ENCODE results near the gene TRUB1.

TRUB1 gene

DNA sequence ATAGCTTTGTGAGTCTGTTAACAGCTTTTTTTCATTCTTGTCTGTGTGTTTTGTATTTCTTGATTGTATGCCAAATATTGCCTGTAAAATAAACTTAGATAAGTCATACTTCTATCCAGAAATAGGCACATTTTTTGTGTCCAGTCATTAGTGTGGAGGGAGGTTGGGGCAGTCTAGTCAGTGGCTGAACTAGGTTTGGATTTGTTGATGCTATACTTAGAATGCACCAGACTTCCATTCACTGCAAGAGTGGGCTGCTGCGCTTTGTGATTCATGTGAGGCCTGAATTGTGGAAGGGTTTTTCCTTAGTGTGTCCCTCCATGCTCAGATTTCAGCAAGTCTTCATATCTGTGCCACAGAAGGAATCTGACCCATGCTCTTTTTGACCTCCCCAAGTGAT, 50.0 kb downstream of the TRUB1 start:
- DNase-seq = no peak

DNA sequence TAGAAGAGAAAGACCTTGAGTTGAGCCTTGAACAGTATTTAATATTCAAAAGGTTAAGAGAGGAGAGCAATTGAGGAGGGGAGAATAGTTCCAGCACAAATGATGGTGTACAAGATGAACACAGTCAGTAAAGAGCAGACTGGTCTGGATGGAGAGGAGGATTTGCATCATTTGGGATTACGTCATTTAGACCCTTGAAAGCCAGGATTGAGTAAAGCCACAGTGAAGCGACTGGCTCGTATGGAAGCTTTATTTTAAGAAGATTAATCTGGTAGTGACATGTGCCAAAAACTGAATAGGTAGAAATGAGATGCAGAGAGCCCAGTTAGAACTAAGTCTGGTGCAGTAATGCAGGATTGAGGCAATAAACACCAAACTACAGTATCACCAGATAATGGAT, 52.6 kb downstream of the TRUB1 start:
- no peak for DNase-seq

GRCh38 chr10:114990991-114991390, 53.0 kb downstream of the TRUB1 start:
- DNase-seq = no peak

DNA sequence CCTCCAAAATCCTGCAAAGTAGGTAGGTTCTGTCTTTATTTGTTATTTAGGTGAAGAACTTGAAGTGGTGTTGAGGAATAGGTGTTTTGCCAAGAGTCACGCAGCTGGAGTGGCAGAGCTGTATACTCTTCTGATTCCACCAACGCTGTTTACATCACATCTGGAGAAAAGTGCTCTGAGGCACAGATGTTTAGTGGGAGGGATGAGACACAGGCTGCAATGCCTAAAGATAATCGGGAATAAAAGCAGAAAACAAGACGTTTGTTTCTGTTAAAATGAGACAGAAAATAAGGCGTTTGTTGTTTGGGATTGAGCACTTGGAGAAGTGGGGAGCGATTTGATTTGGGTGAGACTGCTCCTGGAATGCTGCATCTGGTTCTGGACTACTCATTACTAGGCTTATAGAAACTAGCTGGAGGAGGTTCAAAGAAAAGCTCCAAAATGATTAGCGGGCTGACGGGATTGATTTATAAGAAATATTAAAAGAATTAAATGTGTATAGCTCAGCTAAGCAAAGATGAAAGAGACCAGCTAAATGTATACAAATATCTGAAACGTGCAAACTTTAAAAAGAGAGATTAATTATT, 54.3 kb downstream of the TRUB1 start:
- no peak for DNase-seq

DNA sequence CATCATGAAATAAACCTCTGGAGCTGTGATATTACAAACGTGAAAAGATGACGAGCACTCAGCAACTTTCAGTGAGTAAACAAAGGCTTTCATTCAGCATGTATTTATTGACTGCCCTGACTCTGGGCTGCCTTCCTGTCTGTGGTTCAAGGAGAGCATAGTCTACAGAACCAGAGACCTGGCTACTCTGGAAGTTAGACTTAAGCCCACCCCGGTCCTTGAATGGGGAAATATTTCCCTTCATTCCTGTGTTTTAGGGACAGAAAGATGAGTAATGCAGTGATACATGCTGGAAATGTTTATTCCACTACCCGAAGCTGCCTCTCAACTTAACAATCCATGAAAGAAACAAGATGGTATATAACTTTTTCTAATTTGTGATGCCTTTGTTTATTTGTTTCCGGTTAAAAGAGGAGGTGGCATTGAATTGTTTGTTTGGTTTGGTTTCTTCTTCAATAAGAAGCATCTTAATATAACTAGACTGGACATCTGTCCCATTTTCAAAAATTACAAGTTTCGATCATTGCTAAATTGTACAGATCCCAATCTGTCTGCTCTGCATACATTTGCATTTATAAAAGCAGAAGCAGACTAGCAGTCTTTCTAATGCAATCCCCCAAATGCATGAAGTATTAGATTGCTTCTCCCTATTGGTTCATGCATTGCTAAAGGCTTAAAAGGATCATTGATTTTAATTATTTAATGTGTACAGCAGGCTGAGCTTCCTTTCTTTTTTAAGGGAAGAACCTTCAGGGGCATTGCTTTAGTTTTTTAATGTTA, 57.7 kb downstream of the TRUB1 start:
- DNase-seq = no peak

GRCh38 chr10:114996542-114996941, 58.5 kb downstream of the TRUB1 start:
- no peak for DNase-seq

GRCh38 chr10:114998993-114999392, 61.0 kb downstream of the TRUB1 start:
- no peak for DNase-seq

GRCh38 chr10:115001506-115002381, 63.7 kb downstream of the TRUB1 start:
- DNase-seq = no peak

DNA sequence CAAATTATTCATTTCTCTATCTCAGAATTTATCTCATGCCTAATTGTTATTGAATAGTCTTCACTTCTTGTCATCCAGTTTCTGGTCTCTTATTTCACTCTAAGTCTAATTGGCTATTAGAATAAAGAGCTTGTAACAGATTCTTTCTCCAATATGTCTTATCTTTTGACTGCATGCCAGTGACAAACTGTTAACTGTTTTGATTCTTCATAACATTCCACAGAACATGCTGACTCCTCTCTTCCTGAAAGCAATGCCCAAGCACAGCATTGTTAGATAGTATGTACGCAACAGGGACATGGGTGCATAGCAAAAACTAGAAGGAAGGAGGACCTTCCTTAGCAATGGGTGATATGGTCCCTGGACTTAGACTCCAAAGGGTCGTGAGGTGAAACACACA, 65.4 kb downstream of the TRUB1 start:
- no peak for DNase-seq

- no peak for DNase-seq
Measured at GRCh38 chr10:115004236-115004862, 66.4 kb downstream of the TRUB1 start.

DNA sequence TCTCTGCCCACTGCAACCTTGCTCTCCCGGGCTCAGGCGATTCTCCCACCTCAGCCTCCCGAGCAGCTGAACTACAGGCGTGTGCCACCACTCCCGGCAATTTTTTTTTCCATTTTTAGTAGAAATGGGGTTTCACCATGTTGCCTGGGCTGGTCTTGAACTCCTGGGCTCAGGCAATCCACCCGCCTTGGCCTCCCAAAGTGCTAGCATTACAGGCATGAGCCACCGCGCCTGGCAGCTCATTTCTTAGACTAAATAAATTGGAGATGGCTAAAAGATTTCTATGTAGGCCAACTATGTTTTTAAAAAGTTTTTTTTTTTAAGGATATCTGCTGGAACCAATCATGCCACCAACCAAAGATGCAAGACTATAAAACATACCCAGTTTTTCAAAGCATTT, 67.8 kb downstream of the TRUB1 start:
- no peak for DNase-seq

GRCh38 chr10:115018185-115018931, 80.4 kb downstream of the TRUB1 start:
- DNase-seq = no peak

DNA sequence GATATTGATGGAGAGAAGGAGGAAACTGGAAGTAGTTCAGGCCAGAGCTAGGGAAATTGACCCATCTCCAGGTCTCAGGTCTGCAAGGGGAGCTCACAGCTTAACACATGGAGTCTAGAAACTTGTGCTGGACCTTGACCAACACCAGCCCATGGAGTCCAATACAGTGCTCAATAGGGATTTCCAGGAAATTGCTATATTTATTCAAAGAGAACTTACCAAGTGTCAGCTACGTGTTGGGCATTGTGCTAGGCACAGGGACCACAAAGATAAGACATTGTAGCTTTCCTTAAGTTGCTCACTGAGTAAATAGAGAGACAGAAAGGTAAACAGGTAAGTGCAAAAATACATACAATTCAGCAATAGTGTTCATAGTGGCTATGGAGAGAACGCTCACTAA, 82.5 kb downstream of the TRUB1 start:
- DNase-seq = no peak

DNA sequence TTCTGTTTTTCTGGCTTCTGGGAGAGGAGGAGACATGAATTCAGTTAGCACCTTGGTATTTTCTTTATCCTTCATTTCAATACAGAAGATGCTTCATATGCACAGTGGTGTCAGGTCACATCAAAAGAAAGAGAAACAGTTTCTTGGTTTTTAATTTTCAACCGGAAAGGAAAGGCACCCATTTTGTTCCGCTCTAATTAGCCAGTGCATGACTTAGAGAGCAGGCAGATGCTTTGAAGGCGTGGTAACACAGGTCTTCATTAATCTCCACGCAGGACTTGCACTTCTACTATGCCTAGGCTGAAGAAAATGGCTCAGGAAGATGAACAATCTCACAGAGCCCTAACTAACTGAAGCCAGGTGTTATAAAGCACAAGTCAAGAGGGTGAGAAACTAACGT, 84.7 kb downstream of the TRUB1 start:
- no peak for DNase-seq

DNA sequence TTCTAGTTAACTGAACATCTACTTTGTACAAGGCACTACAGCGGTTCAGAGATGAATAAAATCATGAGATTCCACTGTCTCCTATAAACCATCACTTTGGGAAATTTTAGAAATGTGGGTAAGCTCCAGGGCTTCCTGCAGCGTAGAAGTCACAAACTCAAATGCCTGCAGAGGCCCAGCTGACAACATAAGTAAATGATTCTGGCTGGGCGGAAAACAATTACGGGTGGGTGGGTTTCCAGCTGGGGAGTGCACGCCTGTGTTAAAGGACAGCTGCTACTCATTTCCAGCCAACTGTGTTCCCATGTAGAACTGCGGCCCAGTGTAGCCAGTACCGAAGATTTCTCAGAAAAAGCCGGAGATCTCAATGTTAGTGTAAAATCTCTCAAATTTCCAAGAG, 85.7 kb downstream of the TRUB1 start:
- DNase-seq = no peak

DNA sequence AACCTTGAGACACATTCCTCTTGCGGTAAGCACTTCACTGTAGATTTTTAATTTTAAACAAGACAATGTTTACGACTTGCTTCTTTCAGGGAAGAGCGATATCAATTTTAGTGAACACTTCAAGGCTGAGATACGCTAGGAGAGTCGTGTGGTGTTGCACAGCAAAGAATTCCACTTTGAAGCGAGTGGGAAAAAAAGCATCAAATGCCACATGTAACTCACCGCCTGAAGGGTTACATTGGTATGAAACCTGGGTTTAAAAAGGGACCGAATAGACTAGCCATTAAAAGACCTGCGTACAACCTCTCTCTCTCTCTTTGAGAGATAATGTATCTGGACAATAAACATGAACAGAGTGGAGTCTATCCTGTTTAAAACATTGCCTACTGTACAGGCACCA, 86.4 kb downstream of the TRUB1 start:
- DNase-seq = no peak

GRCh38 chr10:115026056-115026745, 88.2 kb downstream of the TRUB1 start:
- DNase-seq = no peak

- DNase-seq = no peak
Measured at GRCh38 chr10:115026746-115027140, 88.7 kb downstream of the TRUB1 start.
